Measurements from ENCODE around the gene SPRR5.

SPRR5 gene

GRCh38 chr1:152983234-152983633 is 36.2 kb downstream of the SPRR5 start:
- DNase-seq (ENCODE audit: low spot score) = no peak

GRCh38 chr1:152983743-152984142 is 36.7 kb downstream of the SPRR5 start, which contains the start of gene SPRR1A:
TSS of gene SPRR1A (plus strand) at chr1:152984081. CDS start at chr1:152985231, 1,150 bp downstream.
- no peak for DNase-seq (ENCODE audit: low spot score)

- DNase-seq (ENCODE audit: low spot score) = no peak
These were observed 39.6 kb downstream of the SPRR5 start for GRCh38 chr1:152986578-152986977.

GRCh38 chr1:152993186-152993585 is 46.2 kb downstream of the SPRR5 start:
- no peak for DNase-seq (ENCODE audit: low spot score)

GRCh38 chr1:152995842-152996241 is 48.8 kb downstream of the SPRR5 start:
- no peak for DNase-seq (ENCODE audit: low spot score)

- DNase-seq (ENCODE audit: low spot score) = no peak
These were observed 49.8 kb downstream of the SPRR5 start for GRCh38 chr1:152996633-152997400.

- no peak for DNase-seq (ENCODE audit: low spot score)
These were observed 50.9 kb downstream of the SPRR5 start for GRCh38 chr1:152997901-152998300.

GRCh38 chr1:152998476-152998875 is 51.5 kb downstream of the SPRR5 start:
- DNase-seq (ENCODE audit: low spot score) = no peak

Data from HuH-7.5 (cell line).